Measurements from ENCODE around the gene KIF26B.

Gene KIF26B

DNA sequence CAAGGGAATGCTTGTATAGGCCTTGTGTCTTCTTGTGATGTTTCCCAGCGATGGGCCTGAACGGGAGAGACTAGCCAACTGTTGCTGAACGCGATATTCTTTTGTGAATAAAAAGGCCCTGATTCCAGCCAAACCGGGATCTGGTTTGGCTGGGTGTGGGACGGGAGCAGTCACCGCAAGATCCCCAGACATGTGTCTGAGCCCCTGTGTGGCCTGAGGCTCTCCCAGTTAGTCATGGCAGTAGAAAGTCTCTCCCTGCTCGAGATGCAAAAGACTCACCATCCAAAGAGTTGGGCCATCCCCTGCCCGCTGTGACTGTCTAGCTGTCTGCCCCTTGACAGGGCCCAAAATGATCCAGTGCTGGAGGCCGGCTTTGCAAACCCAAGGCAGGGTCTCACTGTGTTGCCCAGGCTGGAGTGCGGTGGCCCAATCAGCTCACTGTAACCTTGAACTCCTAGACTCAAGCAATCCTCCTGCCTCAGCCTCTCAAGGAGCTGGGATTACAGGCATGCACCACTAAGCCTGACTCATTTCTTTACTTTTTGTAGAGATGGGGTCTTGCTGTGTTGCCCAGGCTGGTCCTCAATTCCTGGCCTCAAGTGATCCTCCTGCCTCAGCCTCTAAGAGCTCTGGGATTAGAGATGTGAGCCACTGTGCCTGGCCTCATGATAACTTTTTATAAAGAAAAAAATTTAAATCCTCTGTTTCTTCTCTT is 56.4 kb downstream of the KIF26B start:
- no peak for DNase-seq

DNA sequence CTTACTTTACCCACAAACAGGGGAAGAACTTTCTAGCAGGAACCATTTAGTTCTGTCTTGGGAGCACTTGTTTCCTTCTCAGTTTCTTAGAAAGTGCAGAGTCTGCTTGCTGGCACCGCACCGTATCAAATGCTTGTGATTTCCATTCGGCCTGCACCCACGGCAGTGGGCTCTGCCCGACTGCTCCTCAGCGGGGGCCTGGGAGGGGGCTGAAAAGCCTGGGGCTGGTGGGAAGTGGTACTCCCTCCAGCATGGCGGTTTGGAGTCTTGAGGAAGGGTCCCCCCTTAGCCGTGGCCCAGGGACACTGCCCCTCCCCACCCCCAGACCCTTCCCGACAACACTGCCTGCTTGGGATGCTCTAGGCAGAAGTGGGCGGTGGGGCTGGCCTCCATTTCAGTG is 57.0 kb downstream of the KIF26B start:
- no peak for DNase-seq

DNA sequence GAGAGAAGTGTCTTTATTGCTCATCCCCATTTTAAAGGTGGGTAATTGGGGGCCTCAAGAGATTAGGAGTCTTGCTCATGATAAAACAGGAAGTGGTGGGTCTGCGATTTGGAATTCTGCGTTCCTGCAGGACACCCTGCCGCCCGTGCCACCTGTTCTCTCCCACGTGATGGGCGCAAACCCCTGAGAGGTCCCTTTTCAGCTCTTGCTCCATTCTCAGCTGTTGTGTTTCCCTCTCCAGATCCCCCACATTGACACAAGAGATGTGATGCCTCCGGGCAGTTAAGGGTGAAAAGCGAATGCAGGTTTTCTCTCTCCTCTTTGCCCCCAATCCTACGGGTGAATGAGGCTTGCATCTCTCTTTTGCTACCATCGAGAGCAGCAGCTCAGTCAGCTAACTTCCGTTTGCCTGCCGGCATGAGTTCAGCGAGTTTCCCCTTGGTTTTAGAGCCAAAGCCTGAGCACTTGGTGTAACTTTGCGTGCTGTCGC is 57.5 kb downstream of the KIF26B start:
- DNase-seq, result no peak

DNA sequence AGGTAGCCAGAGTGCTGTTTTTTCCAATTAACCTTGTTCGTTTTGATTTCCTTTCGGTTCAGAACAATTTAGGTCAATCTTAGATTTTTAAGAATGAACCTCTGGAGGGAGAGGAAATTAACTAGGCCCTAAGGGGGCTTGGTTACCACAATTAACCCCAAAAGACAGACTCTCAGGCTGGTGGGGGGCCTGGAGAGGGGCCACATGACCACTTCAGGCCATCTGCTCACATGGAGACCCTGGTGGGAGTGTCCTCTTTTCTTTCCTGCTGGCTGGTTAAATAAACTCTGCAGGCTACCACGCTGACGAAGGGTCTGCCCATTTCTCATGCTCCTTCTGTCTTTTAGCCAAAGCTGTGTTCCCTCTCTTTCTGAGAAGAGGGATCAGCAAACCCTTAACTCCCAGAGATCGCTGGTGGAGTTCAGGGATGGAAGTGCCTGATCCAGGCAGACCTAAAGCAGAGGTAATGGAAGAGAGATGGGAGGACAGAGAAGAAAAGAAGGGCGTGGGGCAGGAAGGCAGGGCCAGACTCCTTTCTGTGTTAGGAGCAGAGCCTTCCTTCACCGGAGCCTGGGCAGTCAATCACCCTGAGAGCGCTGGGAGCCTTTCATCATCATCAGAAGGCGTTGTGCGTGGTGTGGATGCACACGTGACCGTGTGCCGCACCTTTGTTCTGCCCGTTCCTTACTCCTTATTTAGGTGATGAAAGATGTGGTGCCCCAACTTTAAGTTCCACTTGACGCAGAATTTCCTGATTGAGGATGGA is 58.5 kb downstream of the KIF26B start:
- DNase-seq, result no peak

GRCh38 chr1:245215071-245215470 is 60.3 kb downstream of the KIF26B start:
- no peak for DNase-seq

- DNase-seq, result no peak
These were observed 61.8 kb downstream of the KIF26B start for GRCh38 chr1:245216366-245217115.

- DNase-seq, result no peak
These were observed 63.2 kb downstream of the KIF26B start for GRCh38 chr1:245217853-245218608.

DNA sequence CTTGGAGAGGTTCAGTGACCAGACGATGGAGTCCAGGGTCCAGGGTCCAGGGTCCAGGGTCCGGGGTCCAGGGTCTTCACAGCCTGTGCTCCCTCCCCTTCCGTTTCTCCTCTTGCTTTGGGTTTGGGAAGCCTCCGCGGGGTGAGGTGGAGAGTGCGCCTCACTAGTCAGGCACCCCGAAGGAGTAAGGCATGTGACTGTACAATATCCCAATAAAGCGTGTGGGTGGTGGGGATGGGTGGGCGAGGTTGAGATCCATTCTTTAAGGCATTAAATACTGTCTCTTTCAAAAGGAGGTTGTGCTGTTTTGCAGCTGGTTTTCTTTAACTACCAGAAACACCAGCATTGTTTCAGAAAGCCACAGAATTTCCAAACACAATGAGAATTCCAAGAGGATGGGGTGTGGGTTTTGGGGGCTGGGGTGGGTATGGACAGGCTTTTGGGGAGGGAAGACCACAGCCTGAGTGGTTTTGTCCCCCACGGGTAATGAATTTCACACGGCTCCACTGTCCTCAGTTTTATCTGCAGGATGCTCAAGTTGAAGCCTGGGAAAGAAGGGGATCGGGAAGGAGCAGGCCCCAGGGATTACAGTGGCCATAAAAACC is 65.7 kb downstream of the KIF26B start:
- no peak for DNase-seq

DNA sequence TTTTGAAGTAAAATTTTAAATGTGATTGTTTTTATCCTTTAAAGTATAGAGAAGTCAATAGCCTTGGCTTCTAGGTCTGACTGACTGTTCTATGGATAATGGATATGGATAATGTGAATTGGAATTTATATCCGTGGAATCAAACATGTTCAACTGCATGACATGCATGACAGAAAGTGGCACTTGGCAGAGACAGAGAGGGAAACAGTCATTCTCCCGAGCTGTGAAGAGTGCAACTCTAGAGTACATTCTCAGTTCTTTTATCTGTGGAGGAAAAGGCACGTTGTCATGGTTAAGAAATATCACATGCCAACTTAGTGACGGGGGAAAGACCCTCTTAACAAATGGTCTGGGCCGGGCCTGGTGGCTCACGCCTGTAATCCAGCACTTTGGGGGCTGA is 67.0 kb downstream of the KIF26B start:
- DNase-seq, result no peak

DNA sequence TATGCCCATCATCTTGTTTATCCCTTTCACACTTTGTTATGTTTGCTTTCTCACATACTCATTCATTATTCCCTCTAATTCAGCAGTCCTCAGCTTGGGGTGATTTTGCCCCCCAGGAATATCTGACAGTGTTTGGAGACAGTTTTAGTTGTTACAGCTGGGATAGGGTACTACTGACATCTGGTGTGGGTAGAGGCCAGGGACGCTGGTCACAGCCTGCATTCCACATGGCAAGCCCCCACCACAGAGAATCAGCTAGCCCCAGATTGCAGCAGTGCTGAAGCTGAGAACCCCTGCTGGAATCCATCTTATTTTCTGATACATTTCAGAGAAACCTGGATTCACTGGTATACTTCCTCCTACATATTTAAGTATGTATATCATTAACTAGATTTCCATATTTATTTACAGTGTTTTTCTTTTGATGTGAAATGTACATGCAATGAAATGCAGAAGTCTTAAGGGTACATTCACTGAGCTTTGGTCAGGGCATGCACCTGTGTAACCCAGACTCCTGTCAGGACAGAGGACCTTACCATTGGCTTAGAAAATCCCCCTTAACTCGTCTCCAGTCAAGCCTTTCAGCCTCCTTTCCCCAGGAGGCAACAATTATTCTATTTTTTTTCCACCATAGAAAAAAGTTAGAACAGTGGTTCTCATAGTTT is 68.3 kb downstream of the KIF26B start:
- DNase-seq, result no peak

- DNase-seq, result no peak
These were observed 70.8 kb downstream of the KIF26B start for GRCh38 chr1:245225322-245226202.

DNA sequence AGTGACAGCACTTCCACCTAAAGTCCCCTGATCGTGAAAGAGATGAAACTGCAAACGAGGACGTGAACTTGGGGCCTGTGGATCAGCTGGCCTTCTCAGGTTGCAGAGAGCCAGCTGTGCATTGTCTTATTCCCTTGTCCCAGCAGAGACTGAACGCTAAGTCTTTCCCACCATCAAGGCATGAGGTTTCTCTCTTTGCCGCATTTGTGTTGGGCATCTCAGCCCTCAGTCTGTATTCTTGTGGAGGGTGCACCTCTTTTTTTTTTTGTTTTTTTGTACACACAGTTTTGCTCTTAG is 71.4 kb downstream of the KIF26B start:
- no peak for DNase-seq

GRCh38 chr1:245229051-245229450 is 74.3 kb downstream of the KIF26B start:
- no peak for DNase-seq

GRCh38 chr1:245232931-245233330 is 78.1 kb downstream of the KIF26B start:
- DNase-seq, result no peak

- DNase-seq, result no peak
These were observed 79.7 kb downstream of the KIF26B start for GRCh38 chr1:245234217-245235081.

GRCh38 chr1:245235156-245235555 is 80.4 kb downstream of the KIF26B start:
- DNase-seq, result no peak

- no peak for DNase-seq
These were observed 85.9 kb downstream of the KIF26B start for GRCh38 chr1:245240648-245241165.

GRCh38 chr1:245241526-245242130 is 86.8 kb downstream of the KIF26B start:
- no peak for DNase-seq

- no peak for DNase-seq
These were observed 88.2 kb downstream of the KIF26B start for GRCh38 chr1:245242989-245243388.
